Mesendoderm (in vitro differentiated cells): ENCODE measurements around the gene TMEM178A.

Experiments
- DNase-seq: peaks from one replicate; pipeline ENCODE4 v3.0.0; 2013
- H2AK5ac ChIP-seq: 2 replicates; pipeline ENCODE4 v1.6.1; 2013; ENCODE audit warnings: low read length, inconsistent platforms
- H2BK120ac ChIP-seq: 2 replicates; pipeline ENCODE4 v1.6.1; 2013; ENCODE audit warnings: low read depth, mild to moderate bottlenecking, low read length, moderate library complexity, mixed read lengths
- H2BK15ac ChIP-seq: replicated peaks from 2 replicates; pipeline ENCODE4 v1.6.1; 2013; ENCODE audit warnings: low read depth, mild to moderate bottlenecking, moderate library complexity
- H2BK5ac ChIP-seq: 2 replicates; pipeline ENCODE4 v1.6.1; 2013; ENCODE audit warnings: low read length, inconsistent platforms
- H3K18ac ChIP-seq: 2 replicates; pipeline ENCODE4 v1.6.1; 2013; ENCODE audit warnings: mild to moderate bottlenecking, low read length, mixed read lengths
- H3K23ac ChIP-seq: one replicate; pipeline ENCODE4 v1.6.1; 2013; ENCODE audit warnings: low read length
- H3K27ac ChIP-seq: 2 replicates; pipeline ENCODE4 v1.5.1; 2013; ENCODE audit warnings: low read depth, mild to moderate bottlenecking, inconsistent platforms, low read length, moderate library complexity
- H3K27me3 ChIP-seq: 2 replicates; pipeline ENCODE4 v1.6.1; 2013; ENCODE audit warnings: low read length, control low read depth, mild to moderate bottlenecking, inconsistent platforms; ENCODE audit not compliant: insufficient read depth, poor library complexity
- H3K36me3 ChIP-seq: 2 replicates; pipeline ENCODE4 v1.6.1; 2013; ENCODE audit warnings: low read length, inconsistent platforms; ENCODE audit not compliant: control insufficient read depth, insufficient read depth
- H3K4ac ChIP-seq: one replicate; pipeline ENCODE4 v1.6.1; 2013; ENCODE audit warnings: low read depth, mild to moderate bottlenecking, low read length, moderate library complexity
- H3K4me1 ChIP-seq: 2 replicates; pipeline ENCODE4 v1.6.1; 2013; ENCODE audit warnings: low read depth, low read length, inconsistent platforms; ENCODE audit not compliant: control insufficient read depth
- H3K4me2 ChIP-seq: 2 replicates; pipeline ENCODE4 v1.6.1; 2013; ENCODE audit warnings: low read length
- H3K4me3 ChIP-seq: 2 replicates; pipeline ENCODE4 v1.5.1; 2013; ENCODE audit warnings: mild to moderate bottlenecking, low read length
- H3K56ac ChIP-seq: one replicate; pipeline ENCODE4 v1.6.1; 2013; ENCODE audit warnings: low read length
- H3K79me1 ChIP-seq: 2 replicates; pipeline ENCODE4 v1.6.1; 2013; ENCODE audit warnings: low read length, inconsistent platforms
- H3K79me2 ChIP-seq: 2 replicates; pipeline ENCODE4 v1.6.1; 2013; ENCODE audit warnings: mild to moderate bottlenecking, low read length; ENCODE audit not compliant: control insufficient read depth, insufficient read depth
- H3K9ac ChIP-seq: 2 replicates; pipeline ENCODE4 v1.6.1; 2013; ENCODE audit warnings: low read length, inconsistent platforms
- H4K5ac ChIP-seq: one replicate; pipeline ENCODE4 v1.6.1; 2013; ENCODE audit warnings: low read length
- H4K8ac ChIP-seq: one replicate; pipeline ENCODE4 v1.6.1; 2013; ENCODE audit warnings: low read depth, mild to moderate bottlenecking, control low read depth, low read length, moderate library complexity
- WGBS: extraction: QIAGEN DNeasy Blood & Tissue Kit; methylation state at CpG from one replicate; pipeline ENCODE4 v1.1.7; 2013; ENCODE audit warnings: low lambda C conversion rate, missing lambda C conversion rate; ENCODE audit not compliant: insufficient coverage; ENCODE audit errors: extremely low coverage; 5-methylcytosine and 5-hydroxymethylcytosine counted together

The TMEM178A gene

GRCh38 chr2:39739386-39739785, 73.7 kb downstream of the TMEM178A start:
- Histone ChIP-seq H3K27ac (no peak overlapping the region), H3K36me3 (peaks cover 3% of the 10 kb centered on the region)
- WGBS, result no CpG with 5 or more reads among the region's 5 CpGs

GRCh38 chr2:39741871-39742270, 76.2 kb downstream of the TMEM178A start:
- no peak overlapping the region for H2BK120ac ChIP-seq
- H3K56ac ChIP-seq, result no peak overlapping the region
- H3K18ac ChIP-seq, result no peak overlapping the region
- no peaks in the 10 kb centered on the region for H3K79me2 ChIP-seq
- no peak overlapping the region for H3K4me3 ChIP-seq
- H4K5ac ChIP-seq, result no peak overlapping the region
- no peak overlapping the region for H3K4ac ChIP-seq
- H2BK5ac ChIP-seq, result no peak overlapping the region
- H3K9ac ChIP-seq, result no peak overlapping the region
- no peak for DNase-seq
- H2BK15ac ChIP-seq, result no peak overlapping the region
- no peak overlapping the region for H2AK5ac ChIP-seq
- WGBS, result no CpG with 5 or more reads among the region's 1 CpG
- no peak overlapping the region for H4K8ac ChIP-seq
- no peak overlapping the region for H3K27ac ChIP-seq
- no peak overlapping the region for H3K4me2 ChIP-seq
- no peak overlapping the region for H3K23ac ChIP-seq
- peaks cover 13% of the 10 kb centered on the region for H3K4me1 ChIP-seq
- H3K27me3 ChIP-seq, result no peaks in the 10 kb centered on the region
- H3K36me3 ChIP-seq, result no peaks in the 10 kb centered on the region
- H3K79me1 ChIP-seq, result no peaks in the 10 kb centered on the region

More at GRCh38 chr2:39739386-39739785, 73.7 kb downstream of the TMEM178A start:
- Histone ChIP-seq H3K4me2 (no peak overlapping the region), H2BK120ac (no peak overlapping the region), H3K56ac (no peak overlapping the region), H3K9ac (no peak overlapping the region), H3K18ac (no peak overlapping the region), H4K8ac (no peak overlapping the region), H4K5ac (no peak overlapping the region), H3K4me1 (peaks cover 13% of the 10 kb centered on the region), H3K79me1 (peaks cover 6% of the 10 kb centered on the region), H3K4me3 (no peak overlapping the region), H2BK15ac (no peak overlapping the region), H2BK5ac (no peak overlapping the region), H2AK5ac (no peak overlapping the region), H3K23ac (no peak overlapping the region), H3K79me2 (peaks cover 2% of the 10 kb centered on the region), H3K27me3 (no peaks in the 10 kb centered on the region), H3K4ac (no peak overlapping the region)
- peak; percentile 39 for DNase-seq

GRCh38 chr2:39743269-39743776, 77.6 kb downstream of the TMEM178A start:
- Histone ChIP-seq H3K18ac (no peak overlapping the region), H3K4ac (no peak overlapping the region), H3K23ac (no peak overlapping the region), H3K56ac (no peak overlapping the region), H3K27ac (no peak overlapping the region), H3K9ac (no peak overlapping the region), H3K79me1 (no peaks in the 10 kb centered on the region), H3K4me2 (no peak overlapping the region), H3K79me2 (no peaks in the 10 kb centered on the region), H4K8ac (no peak overlapping the region), H2BK15ac (no peak overlapping the region), H4K5ac (no peak overlapping the region), H2BK5ac (no peak overlapping the region), H3K36me3 (no peaks in the 10 kb centered on the region), H2BK120ac (no peak overlapping the region), H3K4me3 (no peak overlapping the region), H2AK5ac (no peak overlapping the region), H3K4me1 (peaks cover 7% of the 10 kb centered on the region), H3K27me3 (no peaks in the 10 kb centered on the region)
- peak; percentile 92 for DNase-seq
- no CpG with 5 or more reads among the region's 1 CpG for WGBS

GRCh38 chr2:39755466-39755865, 89.7 kb downstream of the TMEM178A start:
- Histone ChIP-seq H3K79me2 (no peaks in the 10 kb centered on the region), H3K36me3 (peaks cover 6% of the 10 kb centered on the region), H2BK15ac (no peak overlapping the region)

GRCh38 chr2:39757156-39757555, 91.4 kb downstream of the TMEM178A start:
- Histone ChIP-seq H3K27ac (no peak overlapping the region), H3K4me2 (no peak overlapping the region), H2AK5ac (no peak overlapping the region), H3K4me1 (no peaks in the 10 kb centered on the region), H3K4me3 (no peak overlapping the region), H2BK15ac (no peak overlapping the region), H4K5ac (no peak overlapping the region), H2BK120ac (no peak overlapping the region), H3K36me3 (peaks cover 4% of the 10 kb centered on the region), H3K27me3 (no peaks in the 10 kb centered on the region), H3K56ac (no peak overlapping the region), H3K23ac (no peak overlapping the region), H2BK5ac (no peak overlapping the region), H3K9ac (no peak overlapping the region), H3K4ac (no peak overlapping the region), H3K79me2 (no peaks in the 10 kb centered on the region), H3K18ac (no peak overlapping the region), H4K8ac (no peak overlapping the region), H3K79me1 (no peaks in the 10 kb centered on the region)
- no CpG with 5 or more reads among the region's 4 CpGs for WGBS
- no peak for DNase-seq

More at GRCh38 chr2:39755466-39755865, 89.7 kb downstream of the TMEM178A start:
- H3K56ac ChIP-seq, result no peak overlapping the region
- no peaks in the 10 kb centered on the region for H3K27me3 ChIP-seq
- no peak overlapping the region for H2BK5ac ChIP-seq
- H3K9ac ChIP-seq, result no peak overlapping the region
- H3K79me1 ChIP-seq, result no peaks in the 10 kb centered on the region
- no peak overlapping the region for H3K4me2 ChIP-seq
- no peak overlapping the region for H4K8ac ChIP-seq
- no peak overlapping the region for H3K18ac ChIP-seq
- H3K4me1 ChIP-seq, result no peaks in the 10 kb centered on the region
- no peak overlapping the region for H3K27ac ChIP-seq
- no peak overlapping the region for H3K23ac ChIP-seq
- no peak overlapping the region for H2BK120ac ChIP-seq
- H4K5ac ChIP-seq, result no peak overlapping the region
- no CpG with 5 or more reads among the region's 1 CpG for WGBS
- H3K4ac ChIP-seq, result no peak overlapping the region
- no peak for DNase-seq
- H2AK5ac ChIP-seq, result no peak overlapping the region
- H3K4me3 ChIP-seq, result no peak overlapping the region

GRCh38 chr2:39762448-39762847, 96.7 kb downstream of the TMEM178A start:
- no CpG with 5 or more reads among the region's 2 CpGs for WGBS
- Histone ChIP-seq H2BK5ac (no peak overlapping the region), H3K23ac (no peak overlapping the region), H3K18ac (no peak overlapping the region), H2AK5ac (no peak overlapping the region), H3K4me2 (no peak overlapping the region), H3K36me3 (peaks cover 2% of the 10 kb centered on the region), H3K4me3 (no peak overlapping the region), H2BK120ac (no peak overlapping the region), H4K8ac (no peak overlapping the region), H3K4me1 (no peaks in the 10 kb centered on the region), H3K4ac (no peak overlapping the region), H3K27me3 (no peaks in the 10 kb centered on the region), H3K56ac (no peak overlapping the region), H3K27ac (no peak overlapping the region), H3K79me2 (no peaks in the 10 kb centered on the region), H4K5ac (no peak overlapping the region), H3K9ac (no peak overlapping the region), H2BK15ac (no peak overlapping the region), H3K79me1 (no peaks in the 10 kb centered on the region)
- no peak for DNase-seq
